Activated T-cell treated with anti-CD3 and anti-CD28 coated beads, Interleukin-2, amount 50 U/mL, for 72 hours (primary cell): Measurements from ENCODE around the gene ASB16. TPM values are rescaled to one million over a fixed set of nuclear protein-coding genes. Genes with fewer than 3 reads are reported as not detected.
A peak's percentile ranks its signal among the peaks of the same experiment; 100 is the strongest.

Source experiments
- ATAC-seq, 2 donors: fragments of 150-1000 bp; cut with Tn5 transposase; replicated peaks in 1 of 2; 2 replicates each; pipeline ENCODE4 v1.10.0; 2021; ENCODE audit warnings: moderate library complexity in 2 of 2, mild to moderate bottlenecking in 1 of 2
- DNase-seq, 2 donors: peaks; one replicate each; pipeline ENCODE4 v3.0.0; 2021 to 2022; ENCODE audit warnings: mixed read lengths in 1 of 2
- H3K27ac Mint-ChIP-seq: one replicate; pipeline ENCODE4 v1.8.0; 2022; ENCODE audit warnings: mild to moderate bottlenecking, moderate library complexity, mixed read lengths
- H3K27me3 Mint-ChIP-seq: one replicate; pipeline ENCODE4 v1.8.0; 2022; ENCODE audit warnings: low read depth, mixed read lengths
- H3K36me3 Mint-ChIP-seq, 2 donors: one replicate each; pipeline ENCODE4 v1.8.0; 2022; ENCODE audit warnings: mixed read lengths in 2 of 2, mild to moderate bottlenecking in 1 of 2; ENCODE audit not compliant: insufficient read depth in 2 of 2
- H3K4me1 Mint-ChIP-seq: one replicate; pipeline ENCODE4 v1.8.0; 2022; ENCODE audit warnings: low read depth, mixed read lengths
- H3K4me3 Mint-ChIP-seq, 2 donors: one replicate each; pipeline ENCODE4 v1.8.0; 2022; ENCODE audit warnings: mild to moderate bottlenecking in 2 of 2, mixed read lengths in 2 of 2, moderate library complexity in 2 of 2
- H3K9me3 Mint-ChIP-seq, 2 donors: one replicate each; pipeline ENCODE4 v1.8.0; 2022; ENCODE audit warnings: mixed read lengths in 2 of 2
- total RNA-seq, 2 donors: library from RNA; stranded (reverse); gene quantifications; one replicate each; pipeline ENCODE4 v1.2.3, GENCODE V29; 2022

The ASB16 gene
- total RNA-seq, 2 donors from 2014 or later: 0.34 to 0.44 TPM

DNA sequence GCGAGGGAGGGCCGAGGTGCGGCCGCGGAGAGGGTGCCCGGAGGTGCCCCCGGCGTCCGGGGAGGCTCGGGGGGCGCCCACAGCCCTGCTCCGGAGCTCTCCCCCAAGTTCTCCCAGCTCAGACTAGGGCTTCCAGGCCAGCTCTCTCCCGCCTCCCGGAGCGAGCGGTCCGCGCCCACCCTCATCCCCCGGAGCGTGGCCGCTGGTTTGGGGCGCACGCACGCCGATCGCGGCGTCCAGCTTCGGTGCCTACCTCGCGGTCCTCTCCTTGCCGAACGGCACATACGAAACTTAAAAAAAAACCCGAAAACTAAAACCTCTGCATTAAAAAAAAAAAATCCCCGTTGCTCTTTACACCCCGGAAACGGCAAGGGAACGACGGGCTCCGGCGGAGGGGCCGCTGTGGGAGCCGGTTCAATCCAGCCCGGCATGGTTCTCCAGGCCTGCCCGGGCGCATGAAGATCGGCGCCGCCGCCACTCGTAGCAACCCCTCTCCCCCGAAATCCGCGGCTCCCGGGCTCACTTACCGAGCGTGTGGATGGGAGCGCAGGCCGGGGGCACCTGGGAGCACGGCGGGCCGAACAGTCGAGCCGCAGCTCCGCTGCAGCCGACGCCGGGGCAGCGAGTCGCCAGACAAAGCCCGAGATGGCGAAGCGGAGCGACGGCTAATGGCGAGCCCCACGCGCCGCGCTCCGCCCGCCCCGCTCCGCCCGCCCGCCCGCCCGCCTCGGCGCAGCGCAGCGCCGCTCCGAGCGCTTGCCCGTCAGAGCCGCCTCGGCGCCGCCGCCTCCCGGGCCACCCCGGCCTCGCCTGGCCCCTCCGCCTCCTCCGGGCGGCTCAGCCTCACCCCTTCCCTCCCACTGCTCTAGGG is 49.9 kb downstream of the ASB16 start:
- Mint-ChIP-seq H3K27me3 (no peaks in the 10 kb centered on the region), H3K4me1 (peaks cover 39% of the 10 kb centered on the region), H3K27ac (peak overlapping the region; percentile 99), H3K4me3 (peak overlapping the region; percentile 93 to 96), H3K9me3 (no peaks in the 10 kb centered on the region), H3K36me3 (peaks cover 7 to 11% of the 10 kb centered on the region in 2 donors)
- peak; percentile 61 for DNase-seq
- ATAC-seq: peak; percentile 24 to 30

DNA sequence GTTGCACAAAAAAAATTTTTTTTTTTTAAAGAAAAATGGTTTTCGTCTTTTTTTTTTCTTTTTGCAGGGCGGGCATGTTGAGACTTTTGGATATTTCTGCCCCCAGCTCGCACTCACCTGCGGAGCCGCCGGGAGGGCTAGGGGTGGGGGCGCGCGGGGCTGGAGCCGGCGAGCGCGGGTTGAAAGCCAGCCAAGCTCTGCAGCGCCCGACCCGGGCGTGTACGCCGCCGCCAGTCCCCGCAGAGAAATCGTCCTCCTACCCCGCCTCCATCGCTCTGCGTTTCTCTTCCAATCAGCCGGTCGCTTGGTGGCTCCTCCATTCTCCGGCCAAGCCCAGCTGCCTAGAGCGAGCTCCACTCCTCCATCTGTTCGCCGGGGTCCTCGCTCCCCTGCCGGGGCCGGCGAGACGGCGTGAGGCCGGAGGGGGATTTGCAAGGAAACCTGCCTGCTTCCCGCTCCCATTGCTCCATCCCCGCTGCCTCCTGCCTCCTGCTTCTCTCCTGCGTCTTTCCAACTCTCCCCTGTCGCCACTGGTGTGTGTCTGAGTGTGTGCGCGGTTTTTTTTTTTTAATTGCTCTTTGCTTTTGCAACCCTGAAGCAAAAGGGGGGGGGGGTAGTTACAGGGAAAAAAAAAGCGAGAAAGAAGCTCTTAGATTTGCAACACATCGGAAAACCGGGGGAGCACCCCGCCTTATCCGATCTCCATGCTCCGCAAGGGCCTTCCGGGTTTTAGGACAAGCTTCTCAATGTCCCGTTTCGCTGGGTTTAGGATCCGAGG is 50.8 kb downstream of the ASB16 start:
- Mint-ChIP-seq H3K9me3 (no peaks in the 10 kb centered on the region), H3K4me1 (peaks cover 30% of the 10 kb centered on the region), H3K36me3 (peaks cover 7% of the 10 kb centered on the region in 2 donors), H3K27me3 (no peaks in the 10 kb centered on the region), H3K4me3 (peak overlapping the region; percentile 93), H3K27ac (peak overlapping the region; percentile 77)
- DNase-seq: peak; percentile 72 to 85
- ATAC-seq: peak; percentile 33 to 39

DNA sequence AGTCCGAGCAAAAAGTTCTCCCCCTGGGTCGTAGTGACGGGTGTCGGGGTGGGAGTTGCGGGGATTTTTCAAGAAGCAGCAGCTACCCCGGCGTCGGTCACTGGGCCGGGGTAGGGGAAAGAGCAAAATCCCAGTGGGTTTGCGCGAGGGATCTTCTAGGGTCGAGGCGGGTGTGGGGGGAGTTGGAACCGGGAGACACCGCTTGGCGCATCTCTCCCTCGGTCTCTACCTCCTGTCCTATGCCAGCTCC is 51.3 kb downstream of the ASB16 start:
- Mint-ChIP-seq H3K4me3 (peak overlapping the region; percentile 93), H3K36me3 (peaks cover 5 to 7% of the 10 kb centered on the region in 2 donors), H3K4me1 (peaks cover 25% of the 10 kb centered on the region), H3K27ac (peak overlapping the region; percentile 95), H3K27me3 (no peaks in the 10 kb centered on the region), H3K9me3 (no peaks in the 10 kb centered on the region)
- ATAC-seq (no peak), DNase-seq (peak in 1 of 2 donors; percentile 40)

DNA sequence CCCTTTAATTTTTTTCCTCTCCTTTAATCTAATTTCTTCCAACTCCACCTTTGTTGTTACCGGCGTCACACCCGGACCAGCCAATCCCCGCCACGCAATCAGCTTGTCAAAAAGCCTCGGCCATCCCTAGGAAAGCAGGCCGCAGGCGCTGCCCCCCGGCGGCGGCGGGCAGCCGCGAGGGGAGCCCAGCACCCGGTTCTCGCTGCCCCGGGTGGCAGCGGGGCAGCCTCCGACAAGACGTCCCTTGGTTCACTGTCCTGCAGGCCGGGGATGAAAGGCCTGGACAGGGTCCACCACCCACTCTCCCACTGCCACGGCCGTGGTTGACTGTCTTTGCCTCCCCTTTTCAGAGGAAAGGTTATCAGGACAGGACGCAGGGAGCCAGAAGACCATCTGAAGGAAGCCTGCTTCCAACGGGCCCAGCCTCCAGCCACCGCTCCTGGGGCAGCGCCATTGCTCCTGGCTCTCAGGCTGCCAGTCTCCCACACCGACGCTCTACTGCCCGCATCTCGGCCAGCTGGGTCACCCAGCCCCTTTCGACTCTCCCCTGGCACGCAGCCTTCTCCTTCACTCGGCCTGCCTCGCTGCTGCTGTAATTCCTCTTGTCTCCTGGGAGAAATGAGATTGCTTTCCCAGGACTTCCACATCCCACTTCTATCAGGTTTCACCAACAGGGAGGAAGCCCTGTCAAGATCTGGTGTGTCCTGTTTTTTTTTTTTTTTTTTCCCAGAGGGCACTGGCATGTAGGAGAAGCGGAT is 51.8 kb downstream of the ASB16 start:
- H3K27ac Mint-ChIP-seq: peak overlapping the region; percentile 95
- no peaks in the 10 kb centered on the region for H3K27me3 Mint-ChIP-seq
- ATAC-seq (no peak), DNase-seq (peak; percentile 55 to 63)
- peak overlapping the region; percentile 93 for H3K4me3 Mint-ChIP-seq
- H3K36me3 Mint-ChIP-seq: peaks cover 4 to 6% of the 10 kb centered on the region in 2 donors
- peaks cover 20% of the 10 kb centered on the region for H3K4me1 Mint-ChIP-seq
- H3K9me3 Mint-ChIP-seq: no peaks in the 10 kb centered on the region

DNA sequence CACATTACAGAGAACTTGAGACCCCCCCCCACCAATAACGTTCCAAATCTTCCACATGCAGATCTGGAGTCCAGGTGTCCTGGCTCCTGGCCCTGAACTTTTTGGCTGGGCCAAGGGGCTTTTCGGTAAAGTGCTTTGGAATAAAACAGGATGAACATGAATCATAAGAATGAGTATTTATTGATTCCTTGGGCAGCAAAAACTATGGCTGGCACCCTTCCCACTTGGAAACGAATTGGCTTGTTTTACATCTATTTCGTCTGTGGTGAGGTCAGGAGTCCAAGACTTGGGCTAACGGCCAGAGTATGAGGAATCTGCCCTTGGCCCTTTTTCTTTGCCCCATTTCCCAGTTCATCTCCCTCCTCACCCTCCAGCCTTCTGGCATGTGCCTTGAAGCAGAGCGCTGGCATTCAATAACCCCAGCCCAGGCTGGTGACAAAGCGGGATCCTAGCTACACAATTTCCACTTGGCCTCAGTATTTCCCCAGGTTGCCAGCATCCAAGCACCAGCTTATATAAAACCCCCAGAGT is 53.1 kb downstream of the ASB16 start:
- ATAC-seq (no peak), DNase-seq (no peak)
- Mint-ChIP-seq H3K9me3 (no peaks in the 10 kb centered on the region), H3K4me3 (no peak overlapping the region), H3K4me1 (peaks cover 14% of the 10 kb centered on the region), H3K27ac (no peak overlapping the region), H3K27me3 (no peaks in the 10 kb centered on the region), H3K36me3 (peaks cover 4 to 6% of the 10 kb centered on the region in 2 donors)

Other genes with a start within 250 kb of the ASB16 start
- gene PPY, start 228.2 kb upstream of the ASB16 start, total RNA-seq: not detected
- not detected for gene PYY, start 216.8 kb upstream of the ASB16 start, total RNA-seq
- gene NAGS, start 166.1 kb upstream of the ASB16 start, total RNA-seq: 1 to 10 TPM; 1.4 to 1.8 TPM
- 10 to 100 TPM; 32.3 to 34.9 TPM for gene TMEM101, start 155.7 kb upstream of the ASB16 start, total RNA-seq
- 10 to 100 TPM; 46.0 to 52.8 TPM for gene LSM12, start 104.0 kb upstream of the ASB16 start, total RNA-seq
- 10 to 100 TPM; 18.4 to 19.7 TPM for gene G6PC3, start 100.0 kb upstream of the ASB16 start, total RNA-seq
- gene HDAC5, start 47.1 kb upstream of the ASB16 start, total RNA-seq: 10 to 100 TPM; 34.7 to 37.8 TPM
- gene HROB, start 28.8 kb upstream of the ASB16 start, total RNA-seq: 10 to 100 TPM; 20.7 to 27.8 TPM
- 10 to 100 TPM; 40.8 to 46.2 TPM for gene TMUB2, start 16.3 kb downstream of the ASB16 start, total RNA-seq
- 10 to 100 TPM; 96.1 to 97.6 TPM for gene ATXN7L3, start 29.2 kb downstream of the ASB16 start, total RNA-seq
- gene UBTF, start 49.0 kb downstream of the ASB16 start, total RNA-seq: 100 to 1,000 TPM; 105 to 125 TPM
- not detected for gene SLC4A1, start 97.4 kb downstream of the ASB16 start, total RNA-seq
- gene RUNDC3A, start 137.9 kb downstream of the ASB16 start, total RNA-seq: 1 to 10 TPM in 1 of 2 donors, under 1 TPM in 1; 0.35 to 1.4 TPM
- gene SLC25A39, start 154.1 kb downstream of the ASB16 start, total RNA-seq: 10 to 100 TPM; 83.6 to 97.2 TPM
- 10 to 100 TPM; 57.8 to 58.7 TPM for gene GRN, start 174.6 kb downstream of the ASB16 start, total RNA-seq
- gene FAM171A2, start 193.1 kb downstream of the ASB16 start, total RNA-seq: under 1 TPM; 0.14 to 0.41 TPM
- 1 to 10 TPM; 2.1 to 3.2 TPM for gene ITGA2B, start 218.9 kb downstream of the ASB16 start, total RNA-seq